Fibroblast of lung (primary cell): Measurements from ENCODE around the gene ZFPL1.

Experiments used
- CTCF ChIP-seq, 2 donors: IDR thresholded peaks in 1 of 2; conservative IDR thresholded peaks in 1 of 2; 1 replicate in 1 of 2; 2 replicates in 1 of 2; pipeline ENCODE4 v1.5.1; 2011 to 2012; ENCODE audit warnings: low read length in 2 of 2, control low read depth in 1 of 2, inconsistent platforms in 1 of 2, low read depth in 1 of 2, mild to moderate bottlenecking in 1 of 2
- EZH2 ChIP-seq: IDR thresholded peaks from 2 replicates; pipeline ENCODE4 v1.5.1; 2012; ENCODE audit warnings: low read length, control low read depth, mild to moderate bottlenecking; ENCODE audit errors: missing control alignments

GRCh38 chr11:65086809-65087208, 2.8 kb downstream of the ZFPL1 start:
- TF ChIP-seq CTCF (conservative IDR thresholded peaks at IDR 0.05 in 1 of 2, IDR thresholded peaks at IDR 0.05 in 1 of 2; ENCODE audit: low read depth in 1 of 2, low read length in 2 of 2) (no peak), EZH2 (no peak)
